Endothelial cell of umbilical vein (primary cell): Measurements from ENCODE around the gene PRKAA1. TPM values are rescaled to one million over a fixed set of nuclear protein-coding genes. Genes with fewer than 3 reads are reported as not detected.
A peak's percentile ranks its signal among the peaks of the same experiment; 100 is the strongest.

Experiments
- BruUV-seq: library from RNA; stranded (reverse); fragments of 400-500 nt; replicated peaks from 2 replicates; lab custom pipeline; 2021; lab: Mats Ljungman, UMichigan
- CTCF ChIA-PET: fragments of 300-600, 350-600 bp; sonication (Branson Sonifier 250); formaldehyde crosslinking; loops from one replicate; lab custom pipeline; 2021; ENCODE audit warnings: antibody characterized with exemption, inconsistent platforms; lab: Charles Lee
- POLR2A ChIA-PET: fragments of 300-600, 350-600 bp; sonication (Branson Sonifier 250); formaldehyde crosslinking; loops from one replicate; lab custom pipeline; 2021; ENCODE audit warnings: antibody characterized with exemption, inconsistent platforms; lab: Charles Lee
- DNase-seq: peaks from one replicate; pipeline ENCODE4 v3.0.0-alpha.2; 2011; ENCODE audit warnings: low read depth, low spot score
- FAIRE-seq: peaks from 2 replicates; lab custom pipeline; 2011; peaks lifted over from hg19 to GRCh38; lab: Jason Lieb, UNC
- H2AFZ ChIP-seq: 2 replicates; pipeline ENCODE4 v1.6.0; 2012; ENCODE audit warnings: low read depth, low read length, control low read depth, inconsistent platforms
- H3K27ac ChIP-seq: 2 replicates; pipeline ENCODE4 v1.5.1; 2011; ENCODE audit warnings: low read depth, mild to moderate bottlenecking, control low read depth, low read length, moderate library complexity; ENCODE audit not compliant: insufficient read depth
- H3K27me3 ChIP-seq, 2 experiments: 2 replicates each; pipeline versions ENCODE4 v1.6.0 to v1.6.1; 2011; ENCODE audit warnings: low read length in 2 of 2, mixed read lengths in 1 of 2; ENCODE audit not compliant: control insufficient read depth in 2 of 2, insufficient read depth in 2 of 2
- H3K36me3 ChIP-seq, 2 experiments: 2 replicates in 1 of 2; 3 replicates in 1 of 2; pipeline ENCODE4 v1.5.1; 2011; ENCODE audit warnings: low read length in 2 of 2, mild to moderate bottlenecking in 1 of 2, moderate library complexity in 1 of 2; ENCODE audit not compliant: control insufficient read depth in 2 of 2, insufficient read depth in 2 of 2; ENCODE audit errors: extremely low read depth in 1 of 2
- H3K4me1 ChIP-seq: 3 replicates; pipeline ENCODE4 v1.5.1; 2011; ENCODE audit warnings: mild to moderate bottlenecking, low read length; ENCODE audit not compliant: control insufficient read depth, insufficient read depth; ENCODE audit errors: extremely low read depth
- H3K4me2 ChIP-seq: 2 replicates; pipeline ENCODE4 v1.6.1; 2011; ENCODE audit warnings: low read length, control low read depth, mixed read lengths; ENCODE audit not compliant: insufficient read depth
- H3K4me3 ChIP-seq, 3 experiments: fragments of 200-600 bp in 1 of 3; sonication (generic), shearing (Covaris generic) in 1 of 3; replicated peaks in 1 of 3; 2 replicates each; pipeline ENCODE4 v1.5.1; 2011 to 2016; ENCODE audit warnings: control low read depth in 3 of 3, low read length in 3 of 3, mild to moderate bottlenecking in 2 of 3, inconsistent platforms in 1 of 3, low read depth in 1 of 3, moderate library complexity in 1 of 3; ENCODE audit not compliant: insufficient read depth in 1 of 3
- H3K79me2 ChIP-seq: 2 replicates; pipeline ENCODE4 v1.6.0; 2012; ENCODE audit warnings: low read length, inconsistent platforms; ENCODE audit not compliant: control insufficient read depth, insufficient read depth
- H3K9ac ChIP-seq: replicated peaks from 2 replicates; pipeline ENCODE3; 2011; ENCODE audit warnings: low read length, control low read depth; ENCODE audit not compliant: insufficient read depth; ENCODE audit errors: extremely low read depth
- H3K9me1 ChIP-seq: replicated peaks from 3 replicates; pipeline ENCODE4 v1.6.0; 2011; ENCODE audit warnings: mild to moderate bottlenecking, low read length; ENCODE audit not compliant: control insufficient read depth, insufficient read depth; ENCODE audit errors: extremely low read depth
- H3K9me3 ChIP-seq: replicated peaks from 2 replicates; pipeline ENCODE4 v1.5.1; 2012; ENCODE audit warnings: low read length, inconsistent platforms; ENCODE audit not compliant: control insufficient read depth, insufficient read depth
- H4K20me1 ChIP-seq: replicated peaks from 2 replicates; pipeline ENCODE3; 2011; ENCODE audit warnings: mild to moderate bottlenecking, low read length; ENCODE audit not compliant: control insufficient read depth, insufficient read depth; ENCODE audit errors: extremely low read depth
- FOS ChIP-seq: IDR thresholded peaks from 2 replicates; pipeline ENCODE4 v1.6.1; 2011; ENCODE audit warnings: mild to moderate bottlenecking, low read length, moderate library complexity, borderline replicate concordance; ENCODE audit not compliant: insufficient read depth
- GATA2 ChIP-seq: IDR thresholded peaks from 2 replicates; pipeline ENCODE4 v1.7.0; 2011; ENCODE audit warnings: low read depth, mild to moderate bottlenecking, moderate library complexity, mixed read lengths, low read length; ENCODE audit not compliant: insufficient read length, insufficient read depth
- JUN ChIP-seq: IDR thresholded peaks from 2 replicates; pipeline ENCODE4 v1.6.1; 2011; ENCODE audit warnings: borderline replicate concordance, low read depth; ENCODE audit not compliant: insufficient read length, insufficient read depth
- POLR2A ChIP-seq: IDR thresholded peaks from 2 replicates; pipeline ENCODE4 v1.6.1; 2012; ENCODE audit warnings: low read depth, mild to moderate bottlenecking, control low read depth, low read length
- dilution Hi-C: fragments of 300-500 bp; cut with MboI; formaldehyde crosslinking; loops from one replicate; pipeline ENCODE4 v1.15.0; 2019; ENCODE audit warnings: low sequenced_read_pairs; ENCODE audit not compliant: extremely low pct_ligation_motif_present
- intact Hi-C: fragments of 100-400 bp; cut with micrococcal nuclease; formaldehyde crosslinking; loops from one replicate; pipeline ENCODE4 v1.10.0; 2022
- polyA plus RNA-seq, 4 experiments: library from polyadenylated mRNA; depleted of rRNA in 3 of 4; stranded (reverse) in 3 of 4; unstranded in 1 of 4; fragments of >200 nt; gene quantifications; 2 replicates each; pipeline versions ENCODE4 v1.2.1 to v1.2.3, GENCODE V29; 2011 to 2012; ENCODE audit warnings: missing spikeins in 1 of 4
- total RNA-seq: library from RNA; stranded (reverse); gene quantifications from 2 replicates; pipeline ENCODE4 v1.2.3, GENCODE V29; 2021
- TF ChIP-seq, protein P1 (sequence below): IDR thresholded peaks from 2 replicates; pipeline ENCODE4 v1.6.1; 2011; ENCODE audit not compliant: insufficient read depth, insufficient read length

Gene PRKAA1
- total and polyA plus RNA-seq, 2 donors (not counting 3 experiments of a cell fraction or from before 2014, with no cell fraction given) = 37.0 to 83.5 TPM

DNA sequence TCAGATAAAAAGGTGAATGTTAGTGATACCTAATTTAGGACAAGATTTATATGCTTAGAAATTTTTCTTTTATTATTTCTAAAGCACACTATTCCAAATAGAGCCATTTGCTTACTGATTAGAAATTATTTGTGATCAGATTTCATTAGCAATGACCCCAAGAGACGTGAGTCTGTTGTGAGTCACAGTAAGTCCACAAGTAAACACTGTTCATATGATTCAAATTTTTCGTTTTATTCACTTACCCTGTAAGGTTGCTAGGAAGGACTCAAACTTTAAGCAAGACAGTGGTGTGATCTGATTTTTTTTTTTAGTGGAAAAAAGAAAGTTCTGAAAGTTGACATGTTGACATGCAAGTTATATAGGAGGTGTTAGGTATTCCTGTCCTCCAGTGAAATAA lies 44.2 kb upstream of the PRKAA1 start:
- Histone ChIP-seq H3K4me2 (peak overlapping the region; percentile 100), H2AFZ (no peak overlapping the region), H3K27ac (peak overlapping the region; percentile 95), H3K4me3 (peak overlapping the region; percentile 50 to 98 (median 87)), H3K9me3 (no peaks in the 10 kb centered on the region), H3K4me1 (peaks cover 17% of the 10 kb centered on the region), H3K36me3 (peaks cover 0 to 3% of the 10 kb centered on the region in 2 experiments), H3K9ac (peak overlapping the region; percentile 98), H3K79me2 (peaks cover 42% of the 10 kb centered on the region), H3K9me1 (no peaks in the 10 kb centered on the region), H4K20me1 (no peaks in the 10 kb centered on the region), H3K27me3 (no peaks in the 10 kb centered on the region)
- dilution Hi-C loops (no loop called here), intact Hi-C loops (no loop called here)
- DNase-seq = peak; percentile 55
- BruUV-seq = no TSS peak
- ChIA-PET CTCF (interaction anchor here (0.6 to 1.6 kb wide), 4 partner anchors 10 to 1470 kb away, joined by 3 to 6 read pairs (median 4); no protein-coding TSS in a partner anchor), POLR2A (interaction anchor here (2.2 kb wide), 1 partner anchor 9 kb away, joined by 8 read pairs; no protein-coding TSS in a partner anchor)
- FAIRE-seq = no peak
- peak; percentile 64 for TF ChIP-seq FOS
- no peak for TF ChIP-seq GATA2

DNA sequence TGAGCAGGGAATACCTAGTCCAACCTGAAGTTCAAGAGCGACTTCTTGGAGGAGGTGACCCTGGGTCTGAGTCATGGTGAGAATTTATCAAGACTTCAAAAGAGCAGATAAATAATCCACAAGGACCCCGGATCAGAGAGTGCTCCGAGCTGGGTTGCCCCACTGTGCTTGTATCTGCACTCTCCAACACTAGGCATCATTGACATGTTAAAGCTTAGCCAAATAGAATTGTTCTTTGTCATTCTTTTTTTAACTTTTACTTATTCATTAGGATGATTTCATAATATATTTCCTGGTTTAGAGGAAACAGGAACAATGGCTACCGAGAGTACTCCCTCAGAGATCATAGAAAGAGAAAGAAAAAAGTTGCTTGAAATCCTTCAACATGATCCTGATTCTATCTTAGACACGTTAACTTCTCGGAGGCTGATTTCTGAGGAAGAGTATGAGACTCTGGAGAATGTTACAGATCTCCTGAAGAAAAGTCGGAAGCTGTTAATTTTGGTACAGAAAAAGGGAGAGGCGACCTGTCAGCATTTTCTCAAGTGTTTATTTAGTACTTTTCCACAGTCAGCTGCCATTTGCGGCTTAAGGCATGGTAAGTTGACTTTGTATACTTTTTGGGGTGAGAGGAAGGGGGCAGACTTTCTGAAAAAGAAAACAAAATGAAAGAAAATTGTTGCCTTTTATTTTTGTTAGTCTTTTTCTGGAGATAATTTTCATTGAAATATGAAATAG lies 43.1 kb upstream of the PRKAA1 start, which contains the start of gene CARD6:
TSS of gene CARD6 (plus strand) at position 300 of the 738 bp plus-strand sequence. CDS start at position 316, 16 bp downstream.
- H3K9me1 ChIP-seq = no peaks in the 10 kb centered on the region
- TF ChIP-seq POLR2A (peak; percentile 47), JUN (peak; percentile 29)
- TF ChIP-seq, protein P1, sequence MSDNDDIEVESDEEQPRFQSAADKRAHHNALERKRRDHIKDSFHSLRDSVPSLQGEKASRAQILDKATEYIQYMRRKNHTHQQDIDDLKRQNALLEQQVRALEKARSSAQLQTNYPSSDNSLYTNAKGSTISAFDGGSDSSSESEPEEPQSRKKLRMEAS = no peak
- peaks cover 18% of the 10 kb centered on the region for H3K4me1 ChIP-seq
- dilution Hi-C loops = no loop called here
- H2AFZ ChIP-seq = peak within 1 kb of the TSS; percentile 27
- peak within 1 kb of the TSS; percentile 95 for H3K27ac ChIP-seq
- peaks cover 0 to under 1% of the 10 kb centered on the region in 2 experiments for H3K36me3 ChIP-seq
- intact Hi-C loops = no loop called here
- DNase-seq (peak; percentile 89), FAIRE-seq (peak; percentile 58)
- H3K4me2 ChIP-seq = peak within 1 kb of the TSS; percentile 100
- H3K9ac ChIP-seq = peak within 1 kb of the TSS; percentile 98
- no peaks in the 10 kb centered on the region for H4K20me1 ChIP-seq
- peaks cover 36% of the 10 kb centered on the region for H3K79me2 ChIP-seq
- BruUV-seq = TSS peak; percentile 79
- no peaks in the 10 kb centered on the region for H3K27me3 ChIP-seq
- ChIA-PET POLR2A (interaction anchor here (0.5 to 2.2 kb wide), 2 partner anchors 8 to 42 kb away, joined by 3 to 8 read pairs; no protein-coding TSS in a partner anchor), CTCF (interaction anchor here (1.2 to 1.6 kb wide), 2 partner anchors 19 to 38 kb away, joined by 3 to 6 read pairs; no protein-coding TSS in a partner anchor)
- peak within 1 kb of the TSS; percentile 50 to 98 (median 87) for H3K4me3 ChIP-seq
- H3K9me3 ChIP-seq = no peaks in the 10 kb centered on the region
